Dedifferentiated amniotic fluid mesenchymal stem cell (primary cell): ENCODE results near the gene IFNA2.
A peak's percentile ranks its signal among the peaks of the same experiment; 100 is the strongest.
"Not testable (repeated sequence)": the region's sequence is repeated elsewhere in the genome, so short reads cannot be mapped to it uniquely, and the experiment has no call there.

Experiments
- DNase-seq: peaks from one replicate; pipeline ENCODE4 v3.0.0-alpha.2; 2016; ENCODE audit errors: extremely low spot score

IFNA2 gene

GRCh38 chr9:21381448-21382339 is 3.5 kb downstream of the IFNA2 start:
- no peak for DNase-seq

- DNase-seq = not testable (repeated sequence)
Measured at GRCh38 chr9:21371467-21371866, 13.7 kb downstream of the IFNA2 start.

- DNase-seq = no peak
Measured at GRCh38 chr9:21367957-21368356, 17.2 kb downstream of the IFNA2 start, which contains the start of gene IFNA13. Gene IFNA13, minus strand, starts transcription at chr9:21368057. Its CDS starts 47 bp downstream, at chr9:21368010.

GRCh38 chr9:21367169-21367568 is 18.0 kb downstream of the IFNA2 start:
- not testable (repeated sequence) for DNase-seq

- no peak for DNase-seq
Measured at GRCh38 chr9:21362287-21362686, 22.9 kb downstream of the IFNA2 start.

GRCh38 chr9:21357479-21358460 is 27.4 kb downstream of the IFNA2 start:
- DNase-seq = no peak

- DNase-seq = no peak
Measured at GRCh38 chr9:21350787-21351186, 34.4 kb downstream of the IFNA2 start, which contains the start of gene IFNA6. Gene IFNA6, minus strand, starts transcription at chr9:21350887. Its CDS starts 0 bp downstream, at chr9:21350887.

- DNase-seq = no peak
Measured at GRCh38 chr9:21348430-21348970, 36.7 kb downstream of the IFNA2 start.

- no peak for DNase-seq
Measured at GRCh38 chr9:21340735-21341134, 44.5 kb downstream of the IFNA2 start.

GRCh38 chr9:21336457-21336856 is 48.7 kb downstream of the IFNA2 start:
- DNase-seq = no peak

- DNase-seq = peak; percentile 91
Measured at GRCh38 chr9:21334701-21335632, 50.2 kb downstream of the IFNA2 start, which contains the start of gene KLHL9. Gene KLHL9, minus strand, starts transcription at chr9:21335404. Its CDS starts 545 bp downstream, at chr9:21334859.
